GM18511 (cell line): Measurements from ENCODE around the gene NHLRC4.

Experiments
- ATAC-seq: cut with Tn5 transposase; IDR thresholded peaks from one replicate; pipeline ENCODE4 v1.9.1; 2021; ENCODE audit warnings: mild to moderate bottlenecking, moderate library complexity; ENCODE audit not compliant: unreplicated experiment

Gene NHLRC4

GRCh38 chr16:565419-566330, 1.1 kb upstream of the NHLRC4 start:
- no peak for ATAC-seq

- ATAC-seq, result no peak
Measured at GRCh38 chr16:567373-568256, 810 bp downstream of the NHLRC4 start.

GRCh38 chr16:568401-569258, 1.8 kb downstream of the NHLRC4 start:
- ATAC-seq, result no peak

GRCh38 chr16:569445-570254, 2.8 kb downstream of the NHLRC4 start, which contains the start of gene PIGQ:
Gene PIGQ (plus strand): TSS chr16:569968. CDS start chr16:574075, 4,107 bp downstream.
- no peak for ATAC-seq

GRCh38 chr16:572865-573650, 6.3 kb downstream of the NHLRC4 start:
- no peak for ATAC-seq

GRCh38 chr16:574021-574760, 7.4 kb downstream of the NHLRC4 start:
- no peak for ATAC-seq

- no peak for ATAC-seq
Measured at GRCh38 chr16:575354-576196, 8.8 kb downstream of the NHLRC4 start.

GRCh38 chr16:576197-576822, 9.5 kb downstream of the NHLRC4 start:
- no peak for ATAC-seq

- no peak for ATAC-seq
Measured at GRCh38 chr16:576823-577201, 10.0 kb downstream of the NHLRC4 start.

- no peak for ATAC-seq
Measured at GRCh38 chr16:577796-578195, 11.0 kb downstream of the NHLRC4 start.

- no peak for ATAC-seq
Measured at GRCh38 chr16:578232-578869, 11.5 kb downstream of the NHLRC4 start.

- no peak for ATAC-seq
Measured at GRCh38 chr16:578870-579405, 12.1 kb downstream of the NHLRC4 start.

- ATAC-seq, result no peak
Measured at GRCh38 chr16:580141-580945, 13.5 kb downstream of the NHLRC4 start.

- no peak for ATAC-seq
Measured at GRCh38 chr16:580946-581498, 14.2 kb downstream of the NHLRC4 start.

GRCh38 chr16:582218-582613, 15.4 kb downstream of the NHLRC4 start:
- ATAC-seq, result no peak
